K562 (cell line): ENCODE measurements around the gene CHCT1. TPM values are rescaled to one million over a fixed set of nuclear protein-coding genes. Genes with fewer than 3 reads are reported as not detected.

ENCODE experiments used
- ESRRB ChIP-seq: fragments of 250-450 bp; sonication (Bioruptor Pico); IDR thresholded peaks from 2 replicates; pipeline ENCODE4 v1.5.0; 2020; ENCODE audit warnings: mild to moderate bottlenecking, moderate library complexity, borderline replicate concordance
- GTF2F1 ChIP-seq: IDR thresholded peaks from 2 replicates; pipeline ENCODE4 v1.6.1; 2011; ENCODE audit warnings: low read depth, low read length, improper control_type of control experiment
- KAT2B ChIP-seq: IDR thresholded peaks from one replicate; pipeline ENCODE4 v1.6.1; 2012; ENCODE audit warnings: low read depth, mild to moderate bottlenecking, control low read depth, inconsistent platforms, low read length, moderate library complexity
- MXI1 ChIP-seq: IDR thresholded peaks from 2 replicates; pipeline ENCODE4 v1.6.1; 2011; ENCODE audit warnings: low read depth, mild to moderate bottlenecking, improper control_type of control experiment, low read length
- POLR2B ChIP-seq: fragments of 450-650 bp; IDR thresholded peaks from 2 replicates; pipeline ENCODE4 v1.6.1; 2018; ENCODE audit warnings: low read depth; ENCODE audit not compliant: partially characterized antibody
- POLR2H ChIP-seq: IDR thresholded peaks from 2 replicates; pipeline ENCODE4 v1.6.1; 2016; ENCODE audit warnings: missing genetic modification characterization, low read depth, mild to moderate bottlenecking, control low read depth, missing compliant biosample characterization, moderate library complexity
- RBM39 ChIP-seq: fragments of 200-400 bp; formaldehyde crosslinking; optimal IDR thresholded peaks from 2 replicates; pipeline ENCODE3; 2018; ENCODE audit warnings: low read depth, low read length
- ZNF24 ChIP-seq: fragments of 450-650 bp; IDR thresholded peaks from 2 replicates; pipeline ENCODE4 v1.6.1; 2016
- ZNF311 ChIP-seq: fragments of 250-450 bp; sonication (Bioruptor Pico); IDR thresholded peaks from 2 replicates; pipeline ENCODE4 v1.4.0; 2020; ENCODE audit warnings: mild to moderate bottlenecking, moderate library complexity
- polyA plus RNA-seq, 8 experiments: library from polyadenylated mRNA; depleted of rRNA in 4 of 8; stranded (reverse) in 5 of 8; unstranded in 3 of 8; fragments of >200 nt; fragmentation: Nextera tagmentation in 2 of 8; fragmentation: Illumina TruSeq in 1 of 8; extraction: Ambion mirVana in 2 of 8; extraction: Trizol in 1 of 8; gene quantifications; 2 replicates each; pipeline versions ENCODE4 v1.2.1 to v1.2.3, GENCODE V29; 2011 to 2014; ENCODE audit warnings: inconsistent platforms in 1 of 8, missing spikeins in 1 of 8
- total RNA-seq, 7 experiments: library from RNA; depleted of rRNA in 6 of 7; stranded (reverse); fragments of >200 nt in 6 of 7; fragmentation: Illumina TruSeq in 2 of 7; extraction: Trizol in 2 of 7; gene quantifications; 2 replicates each; pipeline versions ENCODE4 v1.2.1 to v1.2.3, GENCODE V29; 2011 to 2021; ENCODE audit warnings: low replicate concordance in 1 of 7
- TF ChIP-seq, protein P1 (sequence below): fragments of 450-650 bp; formaldehyde crosslinking; IDR thresholded peaks from 2 replicates; pipeline ENCODE4 v1.4.0; 2022; ENCODE audit warnings: missing genetic modification characterization
- TF ChIP-seq, protein P2 (sequence below): conservative IDR thresholded peaks from 2 replicates; pipeline ENCODE4 v1.6.1; 2011; ENCODE audit warnings: low read depth, mild to moderate bottlenecking, low read length; ENCODE audit not compliant: control insufficient read depth
- TF ChIP-seq, protein P3 (sequence below), 2 experiments: IDR thresholded peaks; 2 replicates each; pipeline ENCODE4 v1.6.1; 2012; ENCODE audit warnings: improper control_type of control experiment in 2 of 2, low read depth in 2 of 2, low read length in 2 of 2, borderline replicate concordance in 1 of 2
- TF ChIP-seq, protein P4 (sequence below): fragments of 450-650 bp; IDR thresholded peaks from 2 replicates; pipeline ENCODE4 v1.6.1; 2016; ENCODE audit warnings: low read depth

The CHCT1 gene
- total and polyA plus RNA-seq, 9 of the 15 experiments (the other 6 are each of a cell fraction or from before 2014, with no cell fraction given), result not detected

DNA sequence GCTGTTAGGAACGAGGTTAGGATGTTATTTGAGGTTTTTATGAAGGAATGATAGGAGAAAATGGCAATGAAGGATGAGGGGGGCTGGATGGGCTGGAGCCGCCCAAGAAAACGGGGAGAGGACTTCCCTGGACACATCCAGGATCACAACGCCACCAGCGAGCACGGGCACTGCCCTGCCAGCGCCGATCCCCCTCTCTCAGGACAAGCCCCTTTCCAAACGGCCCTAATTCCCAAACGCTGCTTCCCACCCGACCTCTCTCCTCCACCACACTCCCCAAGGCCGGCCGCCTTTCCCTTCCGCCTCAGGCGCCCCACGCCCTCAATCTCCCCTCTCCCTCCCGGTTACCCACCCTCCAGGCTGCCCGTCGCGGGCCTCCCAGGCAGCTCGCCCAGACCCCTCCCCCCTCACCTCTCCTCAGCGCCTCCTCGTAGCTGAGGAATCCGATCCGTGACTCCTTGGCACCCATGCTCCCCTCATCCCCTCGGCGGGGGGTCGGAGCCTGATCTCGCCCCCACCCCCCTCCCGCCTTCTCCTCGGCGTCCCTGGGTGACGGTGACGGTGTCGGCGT is 30.7 kb upstream of the CHCT1 start (continued):
- TF ChIP-seq POLR2H, result no peak
- TF ChIP-seq KAT2B, result no peak
- TF ChIP-seq, protein P1, sequence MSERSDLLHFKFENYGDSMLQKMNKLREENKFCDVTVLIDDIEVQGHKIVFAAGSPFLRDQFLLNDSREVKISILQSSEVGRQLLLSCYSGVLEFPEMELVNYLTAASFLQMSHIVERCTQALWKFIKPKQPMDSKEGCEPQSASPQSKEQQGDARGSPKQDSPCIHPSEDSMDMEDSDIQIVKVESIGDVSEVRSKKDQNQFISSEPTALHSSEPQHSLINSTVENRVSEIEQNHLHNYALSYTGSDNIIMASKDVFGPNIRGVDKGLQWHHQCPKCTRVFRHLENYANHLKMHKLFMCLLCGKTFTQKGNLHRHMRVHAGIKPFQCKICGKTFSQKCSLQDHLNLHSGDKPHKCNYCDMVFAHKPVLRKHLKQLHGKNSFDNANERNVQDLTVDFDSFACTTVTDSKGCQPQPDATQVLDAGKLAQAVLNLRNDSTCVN (CRISPR knock-in tag), result peak; percentile 89; the same call in 1 of the 2 replicates
- no peak for TF ChIP-seq ESRRB
- TF ChIP-seq, protein P2, sequence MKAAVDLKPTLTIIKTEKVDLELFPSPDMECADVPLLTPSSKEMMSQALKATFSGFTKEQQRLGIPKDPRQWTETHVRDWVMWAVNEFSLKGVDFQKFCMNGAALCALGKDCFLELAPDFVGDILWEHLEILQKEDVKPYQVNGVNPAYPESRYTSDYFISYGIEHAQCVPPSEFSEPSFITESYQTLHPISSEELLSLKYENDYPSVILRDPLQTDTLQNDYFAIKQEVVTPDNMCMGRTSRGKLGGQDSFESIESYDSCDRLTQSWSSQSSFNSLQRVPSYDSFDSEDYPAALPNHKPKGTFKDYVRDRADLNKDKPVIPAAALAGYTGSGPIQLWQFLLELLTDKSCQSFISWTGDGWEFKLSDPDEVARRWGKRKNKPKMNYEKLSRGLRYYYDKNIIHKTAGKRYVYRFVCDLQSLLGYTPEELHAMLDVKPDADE, result no peak; the same call in 1 of the 2 replicates
- TF ChIP-seq MXI1, result no peak
- TF ChIP-seq, protein P3, sequence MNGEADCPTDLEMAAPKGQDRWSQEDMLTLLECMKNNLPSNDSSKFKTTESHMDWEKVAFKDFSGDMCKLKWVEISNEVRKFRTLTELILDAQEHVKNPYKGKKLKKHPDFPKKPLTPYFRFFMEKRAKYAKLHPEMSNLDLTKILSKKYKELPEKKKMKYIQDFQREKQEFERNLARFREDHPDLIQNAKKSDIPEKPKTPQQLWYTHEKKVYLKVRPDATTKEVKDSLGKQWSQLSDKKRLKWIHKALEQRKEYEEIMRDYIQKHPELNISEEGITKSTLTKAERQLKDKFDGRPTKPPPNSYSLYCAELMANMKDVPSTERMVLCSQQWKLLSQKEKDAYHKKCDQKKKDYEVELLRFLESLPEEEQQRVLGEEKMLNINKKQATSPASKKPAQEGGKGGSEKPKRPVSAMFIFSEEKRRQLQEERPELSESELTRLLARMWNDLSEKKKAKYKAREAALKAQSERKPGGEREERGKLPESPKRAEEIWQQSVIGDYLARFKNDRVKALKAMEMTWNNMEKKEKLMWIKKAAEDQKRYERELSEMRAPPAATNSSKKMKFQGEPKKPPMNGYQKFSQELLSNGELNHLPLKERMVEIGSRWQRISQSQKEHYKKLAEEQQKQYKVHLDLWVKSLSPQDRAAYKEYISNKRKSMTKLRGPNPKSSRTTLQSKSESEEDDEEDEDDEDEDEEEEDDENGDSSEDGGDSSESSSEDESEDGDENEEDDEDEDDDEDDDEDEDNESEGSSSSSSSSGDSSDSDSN (IDR thresholded peaks at IDR 0.05; ENCODE audit: borderline replicate concordance in 1 of 2, low read depth in 2 of 2, low read length in 2 of 2), result no peak
- no peak for TF ChIP-seq ZNF311 (CRISPR knock-in tag)
- TF ChIP-seq RBM39, result no peak
- TF ChIP-seq POLR2B, result peak; percentile 44
- no peak for TF ChIP-seq ZNF24
- TF ChIP-seq, protein P4, sequence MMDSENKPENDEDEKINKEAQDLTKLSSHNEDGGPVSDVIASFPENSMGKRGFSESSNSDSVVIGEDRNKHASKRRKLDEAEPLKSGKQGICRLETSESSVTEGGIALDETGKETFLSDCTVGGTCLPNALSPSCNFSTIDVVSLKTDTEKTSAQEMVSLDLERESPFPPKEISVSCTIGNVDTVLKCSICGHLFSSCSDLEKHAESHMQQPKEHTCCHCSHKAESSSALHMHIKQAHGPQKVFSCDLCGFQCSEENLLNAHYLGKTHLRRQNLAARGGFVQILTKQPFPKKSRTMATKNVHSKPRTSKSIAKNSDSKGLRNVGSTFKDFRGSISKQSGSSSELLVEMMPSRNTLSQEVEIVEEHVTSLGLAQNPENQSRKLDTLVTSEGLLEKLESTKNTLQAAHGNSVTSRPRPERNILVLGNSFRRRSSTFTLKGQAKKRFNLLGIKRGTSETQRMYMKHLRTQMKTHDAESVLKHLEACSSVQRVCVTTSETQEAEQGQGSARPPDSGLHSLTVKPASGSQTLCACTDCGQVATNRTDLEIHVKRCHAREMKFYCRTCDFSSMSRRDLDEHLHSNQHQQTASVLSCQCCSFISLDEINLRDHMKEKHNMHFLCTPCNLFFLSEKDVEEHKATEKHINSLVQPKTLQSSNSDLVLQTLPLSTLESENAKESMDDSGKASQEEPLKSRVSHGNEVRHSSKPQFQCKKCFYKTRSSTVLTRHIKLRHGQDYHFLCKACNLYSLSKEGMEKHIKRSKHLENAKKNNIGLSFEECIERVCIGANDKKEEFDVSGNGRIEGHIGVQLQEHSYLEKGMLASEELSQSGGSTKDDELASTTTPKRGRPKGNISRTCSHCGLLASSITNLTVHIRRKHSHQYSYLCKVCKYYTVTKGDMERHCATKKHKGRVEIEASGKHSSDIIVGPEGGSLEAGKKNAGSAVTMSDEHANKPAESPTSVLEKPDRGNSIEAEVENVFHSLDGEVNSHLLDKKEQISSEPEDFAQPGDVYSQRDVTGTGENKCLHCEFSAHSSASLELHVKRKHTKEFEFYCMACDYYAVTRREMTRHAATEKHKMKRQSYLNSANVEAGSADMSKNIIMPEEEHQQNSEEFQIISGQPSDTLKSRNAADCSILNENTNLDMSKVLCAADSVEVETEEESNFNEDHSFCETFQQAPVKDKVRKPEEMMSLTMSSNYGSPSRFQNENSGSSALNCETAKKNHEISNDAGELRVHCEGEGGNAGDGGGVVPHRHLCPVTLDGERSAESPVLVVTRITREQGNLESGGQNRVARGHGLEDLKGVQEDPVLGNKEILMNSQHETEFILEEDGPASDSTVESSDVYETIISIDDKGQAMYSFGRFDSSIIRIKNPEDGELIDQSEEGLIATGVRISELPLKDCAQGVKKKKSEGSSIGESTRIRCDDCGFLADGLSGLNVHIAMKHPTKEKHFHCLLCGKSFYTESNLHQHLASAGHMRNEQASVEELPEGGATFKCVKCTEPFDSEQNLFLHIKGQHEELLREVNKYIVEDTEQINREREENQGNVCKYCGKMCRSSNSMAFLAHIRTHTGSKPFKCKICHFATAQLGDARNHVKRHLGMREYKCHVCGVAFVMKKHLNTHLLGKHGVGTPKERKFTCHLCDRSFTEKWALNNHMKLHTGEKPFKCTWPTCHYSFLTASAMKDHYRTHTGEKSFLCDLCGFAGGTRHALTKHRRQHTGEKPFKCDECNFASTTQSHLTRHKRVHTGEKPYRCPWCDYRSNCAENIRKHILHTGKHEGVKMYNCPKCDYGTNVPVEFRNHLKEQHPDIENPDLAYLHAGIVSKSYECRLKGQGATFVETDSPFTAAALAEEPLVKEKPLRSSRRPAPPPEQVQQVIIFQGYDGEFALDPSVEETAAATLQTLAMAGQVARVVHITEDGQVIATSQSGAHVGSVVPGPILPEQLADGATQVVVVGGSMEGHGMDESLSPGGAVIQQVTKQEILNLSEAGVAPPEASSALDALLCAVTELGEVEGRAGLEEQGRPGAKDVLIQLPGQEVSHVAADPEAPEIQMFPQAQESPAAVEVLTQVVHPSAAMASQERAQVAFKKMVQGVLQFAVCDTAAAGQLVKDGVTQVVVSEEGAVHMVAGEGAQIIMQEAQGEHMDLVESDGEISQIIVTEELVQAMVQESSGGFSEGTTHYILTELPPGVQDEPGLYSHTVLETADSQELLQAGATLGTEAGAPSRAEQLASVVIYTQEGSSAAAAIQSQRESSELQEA, result no peak
- TF ChIP-seq GTF2F1, result no peak
